HG03135 (cell line): Measurements from ENCODE around the gene CACNA1C.

Source experiments
- ATAC-seq: cut with Tn5 transposase; IDR thresholded peaks from one replicate; pipeline ENCODE4 v1.9.1; 2021; ENCODE audit warnings: mild to moderate bottlenecking, moderate library complexity; ENCODE audit not compliant: unreplicated experiment

CACNA1C gene

GRCh38 chr12:2052826-2053678 lies at the start of gene CACNA1C:
TSS of gene CACNA1C (plus strand) at chr12:2052987. CDS start at chr12:2053563, 576 bp downstream.
- no peak for ATAC-seq

DNA sequence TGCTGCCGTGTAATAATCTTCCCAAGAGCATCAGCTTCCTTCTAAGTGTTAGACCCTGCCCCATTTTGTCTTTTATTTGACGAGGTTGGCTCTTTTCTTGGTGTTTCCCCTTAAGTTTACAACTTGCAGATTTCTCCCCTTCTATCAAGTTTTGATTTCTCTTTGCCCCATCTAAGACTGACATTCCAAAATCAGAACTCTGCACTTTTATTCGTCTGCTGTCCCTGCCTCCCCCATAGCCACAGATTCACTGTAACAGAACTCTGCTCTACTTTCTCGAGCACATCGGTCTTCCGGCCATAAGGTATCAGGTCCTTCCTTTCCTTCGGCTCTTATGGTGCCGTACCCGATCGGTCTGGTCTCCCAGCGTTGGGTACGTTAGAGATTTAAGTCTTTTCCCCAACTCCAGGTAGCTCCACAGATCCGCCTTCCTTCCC lies 49.1 kb upstream of the CACNA1C start:
- peak; percentile 15 for ATAC-seq

DNA sequence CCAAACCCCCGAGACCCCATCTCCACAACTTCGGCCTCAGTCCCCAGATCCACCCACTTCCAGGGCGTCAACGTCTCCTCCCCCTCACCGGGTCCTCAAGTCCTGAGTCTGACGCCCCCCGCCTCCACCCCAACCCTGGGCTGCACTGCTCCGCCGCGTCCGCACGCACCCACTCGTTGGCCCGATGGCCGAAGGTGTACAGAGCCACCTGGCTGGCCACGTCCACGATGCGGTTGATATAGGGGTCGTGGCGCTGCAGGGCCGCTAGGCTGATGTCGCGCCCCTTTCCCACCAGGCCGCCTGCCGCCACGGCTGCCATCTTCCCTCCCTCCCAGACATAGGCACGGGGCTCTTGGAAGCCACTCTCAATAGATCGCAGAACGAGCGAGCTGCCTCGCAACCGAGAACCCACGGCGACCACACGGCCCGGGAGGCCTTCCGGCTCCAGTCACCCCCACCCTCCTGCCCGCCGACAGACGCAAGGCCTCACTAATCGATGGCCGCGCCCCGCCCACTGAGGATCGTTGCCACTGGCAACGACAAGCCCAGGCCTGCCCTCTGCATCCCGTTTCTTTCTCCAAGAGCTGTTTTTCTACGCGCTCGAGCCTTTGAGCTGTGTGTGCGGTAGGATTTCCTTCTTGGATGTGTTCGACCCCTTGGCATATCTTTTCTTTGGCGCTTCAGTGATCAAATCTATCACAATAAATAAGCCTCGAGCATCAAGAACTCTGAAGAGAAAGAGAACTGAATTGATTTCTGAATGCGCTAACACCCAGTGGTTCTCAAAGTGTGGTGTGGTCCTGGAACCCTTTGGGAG lies 48.5 kb upstream of the CACNA1C start, which contains the start of gene DCP1B:
TSS of gene DCP1B (minus strand) at position 345 of the 817 bp plus-strand sequence. CDS start at position 319, 26 bp downstream.
- peak; percentile 95 for ATAC-seq

DNA sequence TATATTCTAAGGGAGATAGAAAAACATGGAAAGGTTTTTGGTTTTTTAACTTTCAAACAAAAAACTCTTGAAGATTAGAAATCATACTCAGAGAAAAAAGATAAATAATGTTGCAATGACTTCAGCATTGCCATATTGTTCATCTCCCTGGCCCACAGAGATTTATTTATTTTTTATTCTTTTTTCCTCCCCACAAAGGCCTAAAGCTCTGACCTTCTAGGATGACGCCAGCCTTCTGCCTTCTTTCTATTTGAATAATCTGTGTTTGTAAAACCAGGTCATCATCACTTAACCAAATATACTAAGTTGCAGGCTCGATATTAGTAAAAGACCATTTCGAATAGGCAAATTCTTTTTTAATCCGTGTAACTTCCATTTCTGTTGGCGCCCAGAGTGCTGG lies 44.1 kb upstream of the CACNA1C start:
- no peak for ATAC-seq

DNA sequence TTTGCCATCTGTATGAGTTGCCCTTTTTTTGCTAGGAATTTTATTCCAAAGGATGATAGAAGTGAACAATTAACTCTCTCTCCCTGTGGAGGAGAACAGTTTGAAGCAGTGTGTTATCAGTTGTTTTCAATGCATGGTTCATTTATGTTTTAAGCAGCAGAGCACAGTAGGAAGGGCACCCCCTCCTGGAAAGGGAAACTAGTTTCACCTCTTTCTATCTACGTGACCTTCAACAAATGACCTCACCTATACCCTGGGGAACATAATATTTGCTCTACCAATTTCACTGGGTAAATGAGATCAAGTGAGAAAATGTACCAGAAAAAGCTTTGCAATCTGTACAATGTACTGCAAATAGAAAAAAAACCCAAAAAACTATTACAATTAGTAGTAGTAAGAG lies 43.2 kb upstream of the CACNA1C start:
- ATAC-seq = no peak

DNA sequence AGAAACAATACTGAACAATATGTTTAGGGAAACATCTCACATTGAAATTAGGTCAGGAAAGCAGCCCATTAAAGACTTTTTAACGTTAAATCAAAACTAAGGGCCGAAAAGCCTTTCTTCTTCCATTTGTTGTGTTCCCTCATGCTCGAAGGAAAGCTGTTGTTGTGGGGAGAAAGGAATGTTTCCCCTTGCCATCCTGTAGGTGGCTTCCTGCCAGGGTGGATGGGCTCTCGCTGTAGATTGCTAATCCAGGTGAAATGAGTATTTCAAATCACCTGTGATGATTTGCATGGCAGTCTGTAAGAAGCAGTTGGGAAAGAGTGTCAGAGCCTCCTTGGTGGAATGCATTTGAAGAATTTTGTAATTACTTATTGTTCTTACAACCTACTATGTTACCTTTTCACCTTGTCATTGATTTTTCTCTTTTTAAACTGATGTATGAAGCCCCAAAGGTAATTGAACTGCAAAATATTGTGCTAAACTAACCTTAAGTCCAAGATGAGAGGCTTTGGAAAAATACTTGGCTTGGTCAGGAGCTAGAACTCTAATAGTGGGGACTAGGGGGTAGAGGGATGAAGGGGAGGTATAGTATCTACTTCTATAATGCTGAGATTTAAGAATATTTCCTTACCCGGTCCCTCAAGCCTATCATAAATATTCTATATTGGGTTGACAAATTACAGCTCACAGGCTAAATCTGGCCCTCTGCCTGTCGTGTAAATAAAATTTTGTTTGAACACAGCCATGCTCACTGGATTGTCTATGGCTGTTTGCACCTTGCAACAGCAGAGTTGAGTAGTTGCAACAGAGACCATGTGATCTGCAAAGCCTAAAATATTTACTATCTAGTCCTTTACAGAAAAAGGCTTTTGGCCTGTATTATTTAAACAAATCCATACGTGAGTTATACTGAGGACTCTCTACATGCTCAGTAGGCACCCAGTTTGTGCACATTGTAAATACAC lies 40.9 kb upstream of the CACNA1C start:
- ATAC-seq = no peak

- ATAC-seq = no peak
Measured at GRCh38 chr12:2013086-2013485, 39.7 kb upstream of the CACNA1C start.

DNA sequence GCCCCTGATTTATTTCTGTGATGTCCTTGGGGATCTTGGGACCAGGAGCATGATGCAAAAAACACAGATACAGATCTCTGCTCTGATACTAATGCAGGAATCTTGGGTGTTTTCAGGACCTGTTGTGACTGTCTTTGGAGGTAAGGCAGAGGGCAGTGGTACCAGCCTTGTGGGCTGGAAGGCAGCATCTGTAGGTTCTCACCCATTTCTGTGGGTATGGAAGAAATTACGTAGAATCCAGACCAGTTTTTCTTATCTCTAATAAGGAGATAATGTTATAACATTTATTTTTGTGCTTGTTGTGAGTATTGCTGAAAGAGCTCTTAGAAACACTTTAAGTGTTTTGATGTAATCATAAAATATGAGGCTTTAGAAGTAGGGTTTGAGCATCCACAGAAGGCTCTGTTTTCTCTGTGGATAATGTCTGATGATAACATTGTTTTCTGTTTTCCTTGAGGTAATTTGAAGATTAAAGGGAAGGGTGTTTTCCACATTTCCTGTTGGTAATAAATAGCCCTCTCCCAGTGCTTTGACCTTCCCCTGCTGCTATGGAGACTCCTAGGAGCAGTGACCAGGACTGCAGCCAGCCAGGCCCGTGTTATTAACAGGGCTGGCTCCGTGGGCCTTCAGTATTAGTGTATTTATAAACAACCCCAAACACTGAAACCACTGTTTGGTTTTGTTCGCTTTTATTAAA lies 39.1 kb upstream of the CACNA1C start:
- no peak for ATAC-seq

- ATAC-seq = no peak
Measured at GRCh38 chr12:2014231-2014630, 38.6 kb upstream of the CACNA1C start.

DNA sequence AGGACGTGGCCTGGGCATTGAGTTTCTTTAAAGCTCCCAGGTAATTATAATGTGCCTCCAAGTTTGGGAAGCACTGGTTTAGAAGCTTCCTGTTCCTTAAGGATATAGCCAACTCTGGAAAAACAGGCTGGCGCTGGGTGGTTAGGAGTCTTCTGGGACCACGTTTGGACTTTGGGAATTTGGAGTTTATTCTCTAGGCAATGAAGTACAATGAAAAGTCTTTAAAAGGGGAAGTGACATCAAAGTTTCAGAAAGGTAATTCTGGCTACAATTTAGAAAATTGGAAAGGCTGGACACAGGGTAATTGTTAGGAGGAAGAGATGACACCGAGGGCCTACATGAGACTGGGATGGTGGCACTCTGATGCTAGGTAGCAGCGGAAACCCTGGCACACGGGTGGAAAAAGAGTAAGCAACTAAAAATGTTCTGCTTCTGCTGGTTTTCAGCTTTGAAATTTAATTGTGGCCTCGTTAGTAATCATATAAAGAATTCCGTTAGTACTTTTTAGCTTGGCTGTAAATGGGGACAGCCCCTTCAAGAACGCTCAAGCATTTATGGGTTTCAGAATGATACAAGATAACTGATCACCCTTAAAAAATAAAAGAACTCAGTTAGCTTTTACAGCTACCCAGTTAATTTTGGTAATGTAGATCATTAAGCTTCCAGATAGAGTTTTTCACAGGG lies 35.8 kb upstream of the CACNA1C start:
- ATAC-seq = no peak

DNA sequence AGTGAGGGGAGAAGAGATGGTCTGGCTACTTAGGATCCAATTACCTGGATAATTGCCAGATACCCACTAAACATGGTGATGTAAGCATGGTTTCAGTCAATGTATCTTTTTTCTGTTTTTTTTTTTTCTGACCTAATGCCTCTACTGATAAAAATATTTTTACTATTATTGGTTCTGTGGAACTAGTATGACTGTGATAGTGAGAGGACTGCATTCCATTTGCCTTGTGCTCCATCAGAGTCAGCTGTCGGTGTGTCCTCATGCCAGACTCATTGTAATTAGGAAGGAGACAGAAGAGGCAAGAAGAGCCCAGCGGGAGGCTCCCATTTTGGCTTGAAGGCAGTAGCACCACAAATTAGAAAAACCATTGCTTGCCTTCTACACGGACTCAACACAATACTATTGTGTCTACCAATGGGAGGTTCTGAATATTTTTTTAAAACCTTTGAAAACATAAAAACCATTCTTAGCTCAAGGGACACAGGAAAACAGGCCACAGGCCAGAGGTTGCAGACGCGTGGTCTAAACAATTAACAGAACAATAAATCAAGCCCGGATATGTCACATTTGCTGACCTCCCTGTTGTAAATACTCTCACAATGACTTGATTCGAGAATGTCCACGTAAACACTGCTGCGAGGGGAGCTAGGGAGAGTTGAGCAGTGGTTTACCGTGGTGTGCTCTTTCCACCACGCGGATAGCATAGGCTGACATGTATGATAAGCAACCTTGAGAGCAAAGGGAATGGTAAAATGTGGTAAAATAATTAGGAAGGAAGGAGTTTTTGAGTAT lies 35.0 kb upstream of the CACNA1C start:
- ATAC-seq = no peak

GRCh38 chr12:2018391-2018790 lies 34.4 kb upstream of the CACNA1C start:
- ATAC-seq = no peak

DNA sequence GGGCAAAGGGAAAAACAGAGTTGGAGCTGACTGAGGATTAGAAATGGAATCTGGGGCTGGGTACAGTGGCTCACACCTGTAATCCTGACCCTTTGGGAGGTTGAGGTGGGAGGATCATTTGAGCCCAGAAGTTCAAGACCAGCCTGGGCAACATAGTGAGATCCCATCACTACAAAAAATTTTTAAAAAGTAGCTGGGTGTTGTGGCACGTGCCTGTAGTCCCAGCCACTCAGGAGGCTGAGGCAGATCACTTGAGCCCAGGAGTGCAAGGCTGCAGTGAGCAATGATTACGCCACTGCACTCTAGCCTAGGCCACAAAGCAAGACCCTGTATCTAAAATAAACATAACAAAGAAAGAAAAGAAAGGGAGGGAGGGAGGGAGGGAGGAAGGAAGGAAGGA lies 33.7 kb upstream of the CACNA1C start:
- no peak for ATAC-seq

GRCh38 chr12:2020511-2020910 lies 32.3 kb upstream of the CACNA1C start:
- ATAC-seq = no peak

- no peak for ATAC-seq
Measured at GRCh38 chr12:2023365-2023764, 29.4 kb upstream of the CACNA1C start.

DNA sequence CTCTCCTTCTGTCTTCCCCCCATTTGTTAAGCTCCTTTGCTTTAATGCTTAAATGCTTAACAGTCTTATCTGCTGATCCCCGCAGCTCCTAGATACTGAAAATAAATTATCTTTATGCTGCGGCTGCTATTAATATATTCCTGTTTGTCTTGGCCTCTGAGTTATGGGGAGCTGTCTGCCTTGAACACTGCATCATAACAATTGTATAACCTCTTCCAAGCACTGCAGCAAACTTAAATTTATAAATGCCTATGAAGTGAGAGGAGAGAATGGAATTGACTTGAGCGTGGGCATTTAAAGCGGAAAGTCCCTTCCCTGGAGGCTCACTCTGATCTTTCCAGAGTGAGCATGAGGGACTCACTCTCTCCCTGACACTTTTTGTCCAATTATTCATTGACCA lies 25.4 kb upstream of the CACNA1C start:
- no peak for ATAC-seq

DNA sequence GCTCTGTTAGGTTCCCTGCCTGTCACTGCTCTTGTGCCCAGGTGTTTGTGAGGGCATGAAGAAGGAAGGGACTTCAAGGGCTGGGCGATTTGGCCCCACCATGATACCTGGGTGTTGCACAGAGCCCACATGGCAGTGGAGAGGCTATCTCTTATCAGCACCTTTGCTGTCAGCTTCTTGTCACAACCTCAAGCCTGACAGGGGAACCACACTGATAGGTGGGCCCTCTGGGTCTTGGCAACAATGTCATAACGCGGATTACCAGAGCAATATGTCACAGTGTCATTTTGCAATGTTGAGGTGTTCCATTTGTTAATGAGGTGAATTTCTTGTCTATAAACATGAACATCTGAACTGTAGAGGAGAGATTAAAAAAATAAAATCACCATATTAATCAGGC lies 22.9 kb upstream of the CACNA1C start:
- no peak for ATAC-seq

DNA sequence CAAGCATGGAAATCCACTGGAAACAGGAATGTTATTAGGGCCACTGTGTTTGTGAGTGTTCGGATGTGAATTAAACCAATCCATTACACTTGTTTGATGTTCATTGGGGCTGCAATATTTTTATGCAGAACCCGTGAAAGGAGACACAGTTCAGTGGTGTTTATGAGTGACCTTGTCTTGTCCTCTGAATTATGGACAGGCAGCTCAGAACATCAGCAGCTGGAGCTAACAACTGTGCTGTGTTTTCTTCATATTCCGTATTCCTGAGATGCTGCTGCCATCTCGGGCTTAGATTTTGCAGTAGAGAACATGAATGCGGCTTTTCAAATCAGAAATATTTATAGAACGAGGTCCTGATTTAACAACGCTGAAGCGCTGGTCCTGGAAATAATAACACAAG lies 20.3 kb upstream of the CACNA1C start:
- ATAC-seq = no peak
